PC-3 (cell line): ENCODE results near the gene CD22. TPM values are rescaled to one million over a fixed set of nuclear protein-coding genes. Genes with fewer than 3 reads are reported as not detected.
"Not testable (repeated sequence)": the region's sequence is repeated elsewhere in the genome, so short reads cannot be mapped to it uniquely, and the experiment has no call there.

ENCODE experiments used
- ATAC-seq: fragments of 200-7000 bp; cut with Tn5 transposase; 2 replicates; pipeline ENCODE4 v1.9.1; 2020; ENCODE audit warnings: mild to moderate bottlenecking, moderate library complexity
- BruUV-seq: library from RNA; stranded (reverse); fragments of 400-500 nt; replicated peaks from 2 replicates; lab custom pipeline; 2021; lab: Mats Ljungman, UMichigan
- CTCF ChIA-PET: fragments of 300-600 bp; sonication (Branson Sonifier 250); formaldehyde crosslinking; loops from one replicate; lab custom pipeline; 2022; ENCODE audit warnings: antibody characterized with exemption; lab: Charles Lee
- POLR2A ChIA-PET: fragments of 300-600 bp; sonication (Branson Sonifier 250); formaldehyde crosslinking; loops from one replicate; lab custom pipeline; 2022; ENCODE audit warnings: antibody characterized with exemption; ENCODE audit not compliant: unreplicated experiment; lab: Charles Lee
- DNase-seq: peaks from one replicate; pipeline ENCODE4 v3.0.0-alpha.2; 2015
- H2AFZ ChIP-seq: fragments of 300-600 bp; sonication (generic); 2 replicates; pipeline ENCODE4 v1.6.0; 2016; ENCODE audit warnings: antibody characterized with exemption, low read length
- H3F3A ChIP-seq: fragments of 300-600 bp; sonication (generic); one replicate; pipeline ENCODE4 v1.6.0; 2017; ENCODE audit warnings: antibody characterized with exemption, low read length, control low read depth, mild to moderate bottlenecking; ENCODE audit not compliant: unreplicated experiment
- H3K27ac ChIP-seq: fragments of 300-600 bp; sonication (generic); 2 replicates; pipeline ENCODE4 v1.5.1; 2016; ENCODE audit warnings: mild to moderate bottlenecking, low read length
- H3K27me3 ChIP-seq: fragments of 300-600 bp; sonication (generic); 2 replicates; pipeline ENCODE4 v1.6.1; 2016; ENCODE audit warnings: low read length, mixed read lengths
- H3K36me3 ChIP-seq: fragments of 300-600 bp; sonication (generic); 2 replicates; pipeline ENCODE4 v1.6.1; 2016; ENCODE audit warnings: low read depth, mixed run types, low read length, mixed read lengths
- H3K4me1 ChIP-seq: fragments of 300-600 bp; sonication (generic); 2 replicates; pipeline ENCODE4 v1.5.1; 2016; ENCODE audit warnings: low read length; ENCODE audit not compliant: insufficient read depth
- H3K4me2 ChIP-seq: fragments of 300-600 bp; sonication (generic); 2 replicates; pipeline ENCODE4 v1.6.0; 2016; ENCODE audit warnings: low read length
- H3K4me3 ChIP-seq: fragments of 300-600 bp; sonication (generic); 2 replicates; pipeline ENCODE4 v1.5.1; 2016; ENCODE audit warnings: mild to moderate bottlenecking, low read length, mixed read lengths
- H3K79me2 ChIP-seq: fragments of 300-600 bp; sonication (generic); 2 replicates; pipeline ENCODE4 v1.6.1; 2017; ENCODE audit warnings: low read length, mixed read lengths
- H3K9ac ChIP-seq: fragments of 300-600 bp; sonication (generic); 2 replicates; pipeline ENCODE4 v1.6.0; 2016; ENCODE audit warnings: mild to moderate bottlenecking, low read length
- H3K9me2 ChIP-seq: fragments of 300-600 bp; sonication (generic); replicated peaks from 2 replicates; pipeline ENCODE4 v1.6.1; 2016; ENCODE audit warnings: mixed run types, low read length, mixed read lengths
- H3K9me3 ChIP-seq: fragments of 300-600 bp; sonication (generic); 2 replicates; pipeline ENCODE4 v1.6.1; 2016; ENCODE audit warnings: low read length, mixed read lengths
- H4K20me1 ChIP-seq: fragments of 300-600 bp; sonication (generic); 2 replicates; pipeline ENCODE4 v1.6.1; 2016; ENCODE audit warnings: low read length, mixed read lengths
- CTCF ChIP-seq: fragments of 300-600 bp; sonication (generic); conservative IDR thresholded peaks from 2 replicates; pipeline ENCODE4 v1.5.1; 2017; ENCODE audit warnings: antibody characterized with exemption, low read depth, mild to moderate bottlenecking, low read length
- EZH2 ChIP-seq: fragments of 300-600 bp; sonication (generic); IDR thresholded peaks from one replicate; pipeline ENCODE4 v1.6.1; 2017; ENCODE audit warnings: antibody characterized with exemption, mild to moderate bottlenecking, low read length; ENCODE audit not compliant: unreplicated experiment
- EZH2phosphoT487 ChIP-seq: fragments of 300-600 bp; sonication (generic); IDR thresholded peaks from 2 replicates; pipeline ENCODE4 v1.6.1; 2018; ENCODE audit warnings: mild to moderate bottlenecking, antibody characterized with exemption, low read length, borderline replicate concordance
- intact Hi-C: fragments of 100-400 bp; cut with micrococcal nuclease; formaldehyde crosslinking; loops from 2 replicates; pipeline ENCODE4 v1.9.0; 2023
- total RNA-seq: library from RNA; depleted of rRNA; stranded (reverse); fragments of >200 nt; gene quantifications from 2 replicates; pipeline ENCODE4 v1.2.3, GENCODE V29; 2014

Gene CD22
- total RNA-seq, 1 experiment from 2014 or later: 0.07 TPM

- H3K27me3 ChIP-seq, DNase-seq, H4K20me1 ChIP-seq, H3K36me3 ChIP-seq, H2AFZ ChIP-seq, BruUV-seq, H3F3A ChIP-seq, H3K9me3 ChIP-seq, H3K4me1 ChIP-seq, H3K9me2 ChIP-seq, H3K4me3 ChIP-seq, intact Hi-C loops, POLR2A ChIA-PET, H3K4me2 ChIP-seq, ATAC-seq, H3K27ac ChIP-seq, H3K79me2 ChIP-seq, H3K9ac ChIP-seq, CTCF ChIA-PET: not testable (repeated sequence)
Measured at GRCh38 chr19:35286101-35286500, 42.9 kb upstream of the CD22 start.

GRCh38 chr19:35287713-35288112 is 41.3 kb upstream of the CD22 start:
- no peak for ATAC-seq
- no peak overlapping the region for H3K4me2 ChIP-seq

GRCh38 chr19:35288331-35288730 is 40.7 kb upstream of the CD22 start:
- H3K4me2 ChIP-seq: no peak overlapping the region
- intact Hi-C loops: no loop called here
- CTCF ChIA-PET: no interaction called here
- ATAC-seq (no peak), DNase-seq (no peak)
- no peaks in the 10 kb centered on the region for H3K9me2 ChIP-seq
- no peaks in the 10 kb centered on the region for H3K36me3 ChIP-seq
- H3K27ac ChIP-seq: no peak overlapping the region
- no peaks in the 10 kb centered on the region for H4K20me1 ChIP-seq
- H3K4me3 ChIP-seq: no peak overlapping the region
- no peaks in the 10 kb centered on the region for H3K9me3 ChIP-seq
- no peak overlapping the region for H3K9ac ChIP-seq
- POLR2A ChIA-PET: no interaction called here
- no peak for TF ChIP-seq CTCF
- TF ChIP-seq EZH2phosphoT487: no peak
- TF ChIP-seq EZH2: no peak
- BruUV-seq: no TSS peak
- H3K27me3 ChIP-seq: peaks cover 3% of the 10 kb centered on the region; the same call in 1 of the 2 replicates
- no peak overlapping the region for H2AFZ ChIP-seq
- H3K4me1 ChIP-seq: peaks cover 7% of the 10 kb centered on the region; the same call in 1 of the 2 replicates
- H3F3A ChIP-seq: no peaks in the 10 kb centered on the region
- H3K79me2 ChIP-seq: no peaks in the 10 kb centered on the region

More at GRCh38 chr19:35287713-35288112, 41.3 kb upstream of the CD22 start:
- Histone ChIP-seq H3K36me3 (no peaks in the 10 kb centered on the region), H3K27me3 (no peaks in the 10 kb centered on the region), H3F3A (no peaks in the 10 kb centered on the region), H3K9ac (no peak overlapping the region), H3K27ac (no peak overlapping the region), H3K79me2 (no peaks in the 10 kb centered on the region), H4K20me1 (no peaks in the 10 kb centered on the region), H3K4me3 (no peak overlapping the region), H3K9me2 (no peaks in the 10 kb centered on the region), H3K9me3 (no peaks in the 10 kb centered on the region), H3K4me1 (peaks cover 7% of the 10 kb centered on the region; the same call in 1 of the 2 replicates), H2AFZ (no peak overlapping the region)
- CTCF ChIA-PET: no interaction called here
- POLR2A ChIA-PET: no interaction called here
- DNase-seq: no peak
- intact Hi-C loops: no loop called here
- TF ChIP-seq EZH2phosphoT487 (no peak), EZH2 (no peak), CTCF (no peak)
- no TSS peak for BruUV-seq
